ENCODE measurements around the gene GAGE1. TPM values are rescaled to one million over a fixed set of nuclear protein-coding genes. Genes with fewer than 3 reads are reported as not detected.

Gene GAGE1
- total and polyA plus RNA-seq, 9 of the 15 experiments (the other 6 are each of a cell fraction or from before 2014, with no cell fraction given) = 204 to 1,651 (median 472) TPM

GRCh38 chrX:49610718-49611310, 12.0 kb downstream of the GAGE1 start:
- H3K9ac ChIP-seq (ENCODE audit: insufficient read depth in 1 of 2, low read depth in 2 of 2, low read length in 2 of 2) = no peak overlapping the region
- H3K4me3 ChIP-seq = no peak overlapping the region
- no peaks in the 10 kb centered on the region for H3K79me2 ChIP-seq (ENCODE audit: control insufficient read depth, insufficient read depth, low read length)
- no peaks in the 10 kb centered on the region for H4K20me1 ChIP-seq (replicated peaks; ENCODE audit: control insufficient read depth, insufficient read depth, low read length)
- peak in 1 of 4 experiments; percentile 5 for DNase-seq (ENCODE audit: extremely low read depth in 1 of 4, low spot score in 3 of 4)
- ChIA-PET CTCF (ENCODE audit: low intra/inter-chr PET ratio) (no interaction called here), POLR2A (interaction anchor here (0.5 to 1.2 kb wide), 2 partner anchors 9 to 90 kb away, joined by 3 read pairs; no protein-coding TSS in a partner anchor)
- no peaks in the 10 kb centered on the region for H3K9me1 ChIP-seq (ENCODE audit: control insufficient read depth, insufficient read depth, low read length)
- H2AFZ ChIP-seq (ENCODE audit: low read depth, low read length) = no peak overlapping the region
- peak overlapping the region; percentile 25; the same call in 1 of the 2 replicates for H3K4me2 ChIP-seq (ENCODE audit: insufficient read depth, low read length)
- no peak overlapping the region for H3K27ac ChIP-seq (ENCODE audit: extremely low read depth, low read depth, low read length)
- FAIRE-seq = no peak
- peaks cover 0 to 2% of the 10 kb centered on the region in 2 experiments; a peak in 1 of 5 replicates for H3K27me3 ChIP-seq (ENCODE audit: control insufficient read depth in 2 of 2, insufficient read depth in 2 of 2, low read length in 2 of 2)
- WGBS (ENCODE audit: insufficient coverage, low coverage, missing lambda C conversion rate) = 2% methylated on average over 7 of the region's 7 CpGs
- peaks cover 0 to 8% of the 10 kb centered on the region in 2 experiments; a peak in 2 of 5 replicates for H3K4me1 ChIP-seq (replicated peaks in 1 of 2; ENCODE audit: control insufficient read depth in 2 of 2, insufficient read depth in 2 of 2, low read length in 2 of 2)
- no peaks in the 10 kb centered on the region for H3K9me3 ChIP-seq (replicated peaks; ENCODE audit: control insufficient read depth, insufficient read depth, low read depth, low read length)
- intact Hi-C loops (cut with micrococcal nuclease) (no loop called here), in situ Hi-C loops (cut with MboI) (loop anchor here (5.0 kb wide), 1 partner anchor 264 kb away; no protein-coding TSS in a partner anchor)
- H3K36me3 ChIP-seq (ENCODE audit: control insufficient read depth, insufficient read depth, low read length) = peaks cover 15% of the 10 kb centered on the region; the same call in 2 of the 3 replicates
- TF ChIP-seq ZNF644 (tag; IDR thresholded peaks at IDR 0.05; ENCODE audit: low read depth) (no peak), FOXA3 (CRISPR knock-in tag; conservative IDR thresholded peaks at IDR 0.05 in 1 of 2, IDR thresholded peaks at IDR 0.05 in 1 of 2) (no peak), TFAM (CRISPR knock-in tag; conservative IDR thresholded peaks at IDR 0.05) (no peak), ZNF551 (CRISPR knock-in tag; IDR thresholded peaks at IDR 0.05) (no peak), BCL6 (CRISPR knock-in tag; IDR thresholded peaks at IDR 0.05) (no peak), FOXJ2 (tag; IDR thresholded peaks at IDR 0.05) (no peak), KLF1 (tag; IDR thresholded peaks at IDR 0.05) (no peak), MEIS2 (IDR thresholded peaks at IDR 0.05; ENCODE audit: partially characterized antibody) (peak; percentile 40), ZFP30 (CRISPR knock-in tag; IDR thresholded peaks at IDR 0.05; ENCODE audit: borderline replicate concordance) (no peak), CBFA2T3 (IDR thresholded peaks at IDR 0.05) (peak; percentile 22), EP400 (IDR thresholded peaks at IDR 0.05) (no peak), POU5F1 (IDR thresholded peaks at IDR 0.05; ENCODE audit: borderline replicate concordance, low read depth, low read length, partially characterized antibody) (no peak)
- ATAC-seq = peak; percentile 27; the same call in 1 of the 3 replicates
- BruUV-seq (replicated peaks) = no TSS peak

Data from K562 (cell line).